Motor neuron (in vitro differentiated cells): ENCODE results near the gene WWOX. TPM values are rescaled to one million over a fixed set of nuclear protein-coding genes. Genes with fewer than 3 reads are reported as not detected.

Experiments
- ATAC-seq, 8 experiments: fragments of 200-7000 bp; cut with Tn5 transposase; replicated peaks in 6 of 8; 2 replicates each; pipeline ENCODE4 v1.8.0; 2021; ENCODE audit warnings: mild to moderate bottlenecking in 8 of 8, moderate library complexity in 8 of 8
- H3K27ac ChIP-seq, 2 donors: fragments of 250-450 bp; sonication (Bioruptor Pico); 2 replicates each; pipeline ENCODE4 v1.9.0; 2021; ENCODE audit warnings: antibody characterized with exemption in 2 of 2, mild to moderate bottlenecking in 2 of 2, moderate library complexity in 1 of 2
- H3K4me1 ChIP-seq, 2 donors: fragments of 250-450 bp; sonication (Bioruptor Pico); replicated peaks in 1 of 2; 2 replicates each; pipeline ENCODE4 v1.6.1; 2021; ENCODE audit warnings: antibody characterized with exemption in 2 of 2, mild to moderate bottlenecking in 2 of 2, moderate library complexity in 1 of 2
- H3K4me3 ChIP-seq, 5 donors: fragments of 250-450 bp; sonication (Bioruptor Pico); 2 replicates each; pipeline ENCODE4 v1.9.0; 2021; ENCODE audit warnings: antibody characterized with exemption in 5 of 5, mild to moderate bottlenecking in 5 of 5, moderate library complexity in 4 of 5
- whole genome bisulfite sequencing, 10 experiments: fragments of 450-650 bp; shearing (Covaris generic); methylation state at CpG; one replicate each; pipeline ENCODE4 v1.0.0; 2022; 5-methylcytosine and 5-hydroxymethylcytosine counted together
- in situ Hi-C, 9 experiments: fragments of 400-800 bp; cut with MboI; loops; one replicate each; pipeline ENCODE4 v1.15.0; 2021; ENCODE audit warnings: low sequenced_read_pairs in 9 of 9, low pct_unique_long_range_greater_than_20kb in 2 of 9; ENCODE audit not compliant: unreplicated experiment in 9 of 9
- total RNA-seq, 8 experiments: library from RNA; unstranded; fragments of 300-600 nt; gene quantifications; 2 replicates each; pipeline versions ENCODE4 v1.2.3 to v1.2.4, GENCODE V29; 2022

Gene WWOX
- total RNA-seq, 8 experiments from 2014 or later = 10.3 to 27.8 (median 12.3) TPM

DNA sequence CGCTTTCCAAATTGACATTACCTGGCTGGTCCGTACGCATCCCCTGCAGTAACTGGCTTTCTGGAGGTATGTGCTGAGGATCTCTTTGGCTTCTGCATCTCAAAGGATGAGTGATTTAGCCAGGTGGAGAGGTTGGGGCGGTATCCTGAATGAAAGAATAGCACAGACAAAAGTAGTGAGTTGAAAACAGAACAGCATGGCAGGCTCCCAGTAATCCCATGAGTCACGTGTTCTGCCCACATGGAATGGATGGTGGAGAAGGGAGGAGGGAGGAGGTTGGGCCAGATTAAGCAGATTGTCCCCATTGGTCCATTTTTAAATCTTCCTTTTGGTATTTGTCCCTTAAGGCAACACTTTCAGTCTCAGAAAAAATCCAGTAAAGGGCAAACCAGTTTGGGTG, 176.0 kb downstream of the WWOX start:
- H3K4me1 ChIP-seq = peaks cover 30 to 37% of the 10 kb centered on the region in 2 donors
- WGBS, 10 experiments = 0 to 100% (median 87%) methylated on average over 1 to 4 of the region's 5 CpGs; no CpG with 5 or more reads in 5 of the 10 experiments
- H3K27ac ChIP-seq = no peak overlapping the region
- no peak for ATAC-seq
- in situ Hi-C loops = no loop called here
- H3K4me3 ChIP-seq = no peak overlapping the region

DNA sequence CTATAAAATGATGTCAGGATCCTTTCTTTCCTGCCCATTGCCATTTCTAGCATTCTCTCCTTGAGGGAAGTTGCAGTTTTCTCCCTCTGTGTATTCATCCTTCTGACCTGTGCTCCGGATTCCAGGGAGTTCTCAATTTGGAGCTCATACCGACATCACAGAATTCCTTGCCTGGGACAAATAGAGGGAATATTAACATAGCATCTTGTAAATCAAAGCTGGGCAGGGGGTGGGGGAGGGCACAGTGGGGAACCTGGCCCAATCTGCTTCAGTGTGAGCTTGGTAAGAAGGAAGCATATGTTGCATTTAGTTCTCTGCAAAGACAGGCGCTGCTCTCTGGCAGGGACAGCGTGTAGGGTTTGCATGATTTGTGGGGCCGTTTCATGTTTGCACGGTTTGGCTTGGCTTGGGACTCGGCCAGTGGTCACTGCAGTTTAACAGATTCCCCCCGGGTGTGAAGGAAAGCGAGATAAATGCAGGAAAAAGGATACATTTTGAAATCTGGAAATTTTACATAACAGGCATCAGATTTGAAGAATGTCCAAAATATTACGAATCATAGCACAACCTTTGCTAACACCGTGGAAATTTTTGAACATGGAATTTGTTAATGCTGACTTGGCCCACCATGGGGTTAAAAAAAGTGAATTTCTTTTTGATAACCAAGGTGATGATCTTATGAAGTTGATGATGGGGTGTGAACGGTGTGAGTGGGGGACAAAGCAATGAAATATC, 178.0 kb downstream of the WWOX start:
- Histone ChIP-seq H3K4me3 (no peak overlapping the region), H3K4me1 (peaks cover 30 to 37% of the 10 kb centered on the region in 2 donors), H3K27ac (no peak overlapping the region)
- peak in 6 of 8 experiments; percentile 41 to 95 (median 81) for ATAC-seq
- 7 to 40% (median 18%) methylated on average over 2 to 11 of the region's 12 CpGs; no CpG with 5 or more reads in 1 of the 10 experiments for WGBS, 10 experiments
- in situ Hi-C loops = no loop called here

DNA sequence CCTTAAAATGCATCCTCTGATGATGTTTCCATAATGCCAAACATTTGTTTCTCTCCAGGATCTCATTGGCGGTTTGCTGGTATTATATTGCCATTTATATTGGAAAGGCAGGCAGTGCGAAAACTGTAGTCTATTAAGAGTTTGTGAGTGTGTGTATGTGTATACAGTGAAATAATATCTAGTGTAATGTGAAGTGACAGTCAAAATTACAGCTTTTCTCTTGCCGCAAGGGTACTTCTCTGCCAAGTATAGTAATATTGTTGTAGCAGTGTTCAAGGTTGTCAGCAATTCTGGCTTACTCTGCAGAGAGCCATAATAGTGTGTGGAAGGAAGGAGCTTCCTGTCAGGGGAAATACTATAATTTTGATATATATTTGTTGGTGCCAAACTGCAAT, 178.6 kb downstream of the WWOX start:
- 60 to 100% (median 78%) methylated on average over 1 to 3 of the region's 3 CpGs; no CpG with 5 or more reads in 3 of the 10 experiments for WGBS, 10 experiments
- Histone ChIP-seq H3K27ac (no peak overlapping the region), H3K4me1 (peaks cover 30 to 37% of the 10 kb centered on the region in 2 donors), H3K4me3 (no peak overlapping the region)
- in situ Hi-C loops = no loop called here
- ATAC-seq = no peak

DNA sequence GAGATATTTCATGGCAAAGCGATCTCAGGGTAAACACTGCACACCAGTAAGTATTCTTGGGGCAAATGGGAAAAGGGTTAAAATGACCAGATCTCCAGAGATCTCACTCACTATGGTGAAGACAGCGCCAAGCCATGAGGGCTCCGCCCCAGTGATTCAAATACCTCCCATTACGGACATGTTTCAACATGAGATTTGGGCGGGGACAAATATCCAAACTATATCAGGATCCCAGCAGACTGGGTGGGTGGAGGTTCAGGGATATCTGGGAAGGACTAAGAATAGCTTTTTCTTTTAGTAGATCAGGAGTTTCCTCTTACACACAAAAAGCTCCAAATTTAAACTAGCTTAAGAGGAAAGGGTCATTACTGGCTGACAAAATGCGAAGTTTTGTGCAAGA, 181.7 kb downstream of the WWOX start:
- Histone ChIP-seq H3K27ac (no peak overlapping the region), H3K4me3 (no peak overlapping the region), H3K4me1 (peaks cover 34 to 44% of the 10 kb centered on the region in 2 donors)
- 33 to 100% (median 73%) methylated on average over 1 to 6 of the region's 6 CpGs; no CpG with 5 or more reads in 1 of the 10 experiments for WGBS, 10 experiments
- ATAC-seq = no peak
- in situ Hi-C loops = no loop called here

DNA sequence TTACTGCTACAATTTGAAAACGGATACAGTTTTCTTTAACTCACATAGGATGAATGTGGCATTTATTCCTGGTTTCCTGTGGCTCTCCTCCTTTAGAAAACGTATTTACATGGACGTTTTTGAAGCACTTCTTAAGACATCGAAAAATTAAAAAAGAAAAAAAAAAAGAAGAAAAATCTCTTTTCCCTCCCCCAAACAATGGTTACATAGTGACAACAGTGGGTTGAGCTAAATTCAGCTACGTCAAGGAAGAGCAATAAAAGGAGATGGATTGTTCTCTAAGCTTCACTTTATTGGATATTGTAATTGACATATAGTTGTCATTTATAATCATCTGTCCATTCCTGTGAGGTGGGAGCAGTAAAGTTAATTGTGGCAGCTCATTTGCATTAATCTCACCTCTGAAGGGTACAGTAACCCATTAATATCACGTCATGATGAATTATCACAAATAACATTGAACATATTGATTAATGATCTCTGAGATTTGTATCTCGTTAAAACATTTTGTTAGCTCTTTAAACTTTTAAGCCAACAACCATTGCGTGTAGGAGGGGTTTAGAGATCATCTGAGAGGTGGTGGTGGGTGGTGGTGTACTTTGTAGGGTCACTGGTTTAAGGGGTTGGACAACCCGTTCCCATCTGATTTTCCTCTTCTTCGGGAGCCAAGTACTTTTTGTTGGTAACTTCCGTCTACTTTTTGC, 184.2 kb downstream of the WWOX start:
- no peak overlapping the region for H3K27ac ChIP-seq
- no peak for ATAC-seq
- WGBS, 10 experiments = 31 to 87% (median 79%) methylated on average over 1 to 11 of the region's 11 CpGs
- in situ Hi-C loops = no loop called here
- no peak overlapping the region for H3K4me3 ChIP-seq
- H3K4me1 ChIP-seq = peaks cover 26 to 38% of the 10 kb centered on the region in 2 donors

DNA sequence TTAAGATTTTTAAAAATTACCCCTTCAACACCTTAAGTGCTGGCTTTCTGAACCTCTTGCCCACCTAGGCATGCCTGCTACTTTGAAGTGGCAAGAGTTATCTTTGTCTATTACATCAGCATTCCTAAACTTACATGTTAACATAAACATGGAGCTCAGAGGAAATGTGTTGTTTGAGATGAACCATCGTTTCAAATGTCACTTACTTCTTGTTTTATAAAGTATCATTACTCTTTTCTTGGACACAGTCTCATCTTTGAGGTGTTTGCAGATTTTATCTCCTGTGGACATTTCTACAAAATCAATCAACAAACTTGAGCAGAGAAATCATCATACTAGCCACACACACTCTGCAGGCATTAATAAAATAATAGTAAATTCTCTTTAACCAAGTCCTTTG, 184.9 kb downstream of the WWOX start:
- no peak for ATAC-seq
- no peak overlapping the region for H3K4me3 ChIP-seq
- H3K27ac ChIP-seq = no peak overlapping the region
- peaks cover 29 to 38% of the 10 kb centered on the region in 2 donors for H3K4me1 ChIP-seq
- in situ Hi-C loops = no loop called here
- 38 to 100% (median 86%) methylated on average over 1 of the region's 1 CpG; no CpG with 5 or more reads in 4 of the 10 experiments for WGBS, 10 experiments

DNA sequence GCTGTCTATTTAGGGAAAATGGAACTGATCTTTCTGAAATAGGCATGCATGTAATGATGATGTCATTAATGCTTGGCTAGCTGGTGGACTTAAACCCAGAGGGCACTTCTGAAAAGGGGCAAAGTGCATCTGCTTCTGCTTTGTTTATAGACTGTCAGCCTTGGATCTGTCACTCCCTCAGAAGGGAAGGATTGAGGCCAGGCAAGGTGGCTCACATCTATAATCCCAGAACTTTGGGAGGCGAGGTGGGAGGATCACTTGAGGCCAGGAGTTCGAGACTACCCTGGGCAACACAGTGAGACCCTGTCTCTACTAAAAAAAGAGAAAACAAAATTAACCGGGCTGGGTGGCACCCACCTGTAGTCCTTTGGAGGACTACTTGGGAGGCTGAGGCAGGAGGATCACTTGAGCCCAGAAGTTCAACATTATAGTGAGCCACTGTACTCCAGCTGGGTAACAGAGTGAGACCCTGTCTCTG, 185.5 kb downstream of the WWOX start:
- in situ Hi-C loops = no loop called here
- no peak for ATAC-seq
- H3K4me1 ChIP-seq = peaks cover 25 to 36% of the 10 kb centered on the region in 2 donors
- 16 to 100% (median 67%) methylated on average over 1 to 3 of the region's 3 CpGs; no CpG with 5 or more reads in 5 of the 10 experiments for WGBS, 10 experiments
- H3K27ac ChIP-seq = no peak overlapping the region
- no peak overlapping the region for H3K4me3 ChIP-seq

DNA sequence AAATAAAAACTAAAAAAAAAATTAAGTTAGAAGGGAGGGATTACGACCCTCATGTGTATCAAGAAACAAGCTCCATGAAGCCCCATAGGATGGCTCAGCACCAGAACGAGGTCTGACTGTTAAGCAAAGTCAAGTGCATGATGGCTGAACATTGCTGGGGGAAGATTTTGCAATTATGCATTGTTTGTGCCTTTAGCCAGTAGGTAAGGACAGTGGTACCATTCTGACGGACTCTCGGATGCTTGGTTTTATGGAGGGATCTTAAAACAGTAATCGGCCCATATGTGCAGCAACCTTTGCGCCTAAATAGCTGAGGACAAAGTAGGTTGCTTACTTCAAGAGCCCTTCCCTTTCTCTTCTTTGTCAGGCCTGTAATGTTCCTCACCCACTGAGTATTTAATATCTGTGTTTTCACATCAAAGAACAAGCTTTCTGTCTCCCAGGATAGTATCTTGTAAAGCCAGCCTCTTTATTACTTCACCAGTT, 186.0 kb downstream of the WWOX start:
- no peak overlapping the region for H3K4me3 ChIP-seq
- in situ Hi-C loops = no loop called here
- H3K27ac ChIP-seq = no peak overlapping the region
- no peak for ATAC-seq
- H3K4me1 ChIP-seq = peaks cover 25 to 38% of the 10 kb centered on the region in 2 donors
- WGBS, 10 experiments = 20 to 100% (median 73%) methylated on average over 1 to 6 of the region's 6 CpGs

DNA sequence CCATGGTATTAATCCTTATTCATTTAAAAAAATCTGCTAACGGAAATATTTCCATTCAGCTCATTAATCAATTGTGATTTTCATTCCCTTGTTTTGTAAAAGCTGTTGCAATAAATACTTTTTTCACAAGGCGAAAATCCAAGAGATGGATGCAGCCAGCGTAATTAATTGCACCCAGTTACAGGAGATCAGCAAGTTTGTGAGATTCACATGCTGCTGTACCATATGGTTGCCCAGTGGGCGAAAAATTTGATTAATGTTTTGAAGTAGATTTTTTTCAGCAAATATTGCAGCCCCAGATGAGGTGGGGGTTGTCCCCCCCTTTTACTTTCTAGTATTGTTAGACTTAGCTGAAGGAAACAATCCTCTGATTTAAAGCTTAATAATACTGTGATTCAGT, 186.6 kb downstream of the WWOX start:
- no peak overlapping the region for H3K27ac ChIP-seq
- in situ Hi-C loops = no loop called here
- no peak overlapping the region for H3K4me3 ChIP-seq
- peaks cover 25 to 41% of the 10 kb centered on the region in 2 donors for H3K4me1 ChIP-seq
- 8 to 100% (median 73%) methylated on average over 1 to 4 of the region's 4 CpGs; no CpG with 5 or more reads in 1 of the 10 experiments for WGBS, 10 experiments
- peak in 1 of 8 experiments; percentile 36 for ATAC-seq

DNA sequence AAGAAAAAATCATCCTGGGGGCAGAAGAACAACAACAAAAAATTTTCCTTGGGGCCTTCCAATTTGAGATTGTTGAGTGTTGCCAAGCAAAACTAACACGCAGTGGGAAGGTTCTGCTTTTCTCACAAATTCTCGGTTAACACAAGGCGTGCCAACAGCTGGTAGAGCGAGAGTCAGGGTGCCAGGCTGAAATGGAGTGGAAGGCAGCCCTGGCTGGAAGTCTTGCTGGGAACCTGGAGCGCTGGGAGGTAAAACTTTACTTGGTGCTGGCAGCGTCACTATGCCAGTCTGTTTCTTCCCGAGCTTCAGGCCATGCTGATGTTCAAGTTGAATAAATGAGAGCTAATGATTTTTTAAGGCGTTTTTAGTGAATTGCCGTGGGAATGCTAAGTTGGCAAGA, 189.4 kb downstream of the WWOX start:
- in situ Hi-C loops = no loop called here
- H3K4me3 ChIP-seq = no peak overlapping the region
- no peak overlapping the region for H3K27ac ChIP-seq
- 72 to 93% (median 83%) methylated on average over 1 to 9 of the region's 9 CpGs for WGBS, 10 experiments
- ATAC-seq = no peak
- H3K4me1 ChIP-seq = peaks cover 25 to 41% of the 10 kb centered on the region in 2 donors

DNA sequence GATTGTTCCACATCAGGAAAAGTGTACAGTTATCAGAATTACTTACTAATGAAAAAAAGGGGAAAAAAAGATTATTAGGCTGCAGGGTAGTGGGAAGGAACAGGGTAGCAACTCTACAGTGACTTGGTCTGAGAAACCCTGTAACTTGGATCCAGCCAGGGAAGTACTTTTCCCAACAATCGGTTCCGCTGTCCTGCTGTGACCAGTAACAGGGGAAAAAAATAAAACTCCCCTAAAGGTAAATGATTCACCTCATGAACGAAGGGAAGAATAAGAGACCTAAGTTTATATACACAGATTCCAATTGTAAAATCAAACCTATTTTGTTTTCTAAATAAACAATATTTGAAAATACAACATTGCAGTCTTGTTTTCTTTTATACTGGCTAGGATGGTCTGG, 189.9 kb downstream of the WWOX start:
- in situ Hi-C loops = no loop called here
- WGBS, 10 experiments = 0 to 79% (median 70%) methylated on average over 1 to 3 of the region's 3 CpGs; no CpG with 5 or more reads in 2 of the 10 experiments
- ATAC-seq = no peak
- Histone ChIP-seq H3K4me3 (no peak overlapping the region), H3K4me1 (peaks cover 25 to 41% of the 10 kb centered on the region in 2 donors), H3K27ac (no peak overlapping the region)

DNA sequence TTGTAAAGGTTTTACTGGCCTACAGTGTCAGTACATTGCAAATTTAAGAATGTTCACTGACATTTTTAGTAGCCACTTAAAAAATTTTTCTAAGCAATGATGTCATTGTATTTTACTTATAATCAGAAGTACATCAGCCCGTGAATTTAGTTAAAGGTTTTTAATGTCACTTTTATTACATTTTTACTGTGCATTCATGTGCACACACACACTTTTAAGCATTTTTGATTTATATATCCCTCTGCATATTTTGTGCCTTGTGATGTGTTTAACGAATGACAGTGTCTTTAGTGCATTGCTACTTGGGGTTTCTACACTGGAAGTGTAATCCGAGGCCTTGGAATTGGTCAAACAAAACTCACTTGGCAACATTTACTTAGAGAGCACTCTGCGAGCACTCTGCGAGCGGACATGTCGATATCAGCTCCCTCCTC, 190.4 kb downstream of the WWOX start:
- peaks cover 25 to 41% of the 10 kb centered on the region in 2 donors for H3K4me1 ChIP-seq
- in situ Hi-C loops = no loop called here
- WGBS, 10 experiments = 0 to 90% (median 33%) methylated on average over 1 to 3 of the region's 7 CpGs; no CpG with 5 or more reads in 1 of the 10 experiments
- H3K4me3 ChIP-seq = no peak overlapping the region
- no peak overlapping the region for H3K27ac ChIP-seq
- peak in 4 of 8 experiments; percentile 24 to 63 (median 28) for ATAC-seq

DNA sequence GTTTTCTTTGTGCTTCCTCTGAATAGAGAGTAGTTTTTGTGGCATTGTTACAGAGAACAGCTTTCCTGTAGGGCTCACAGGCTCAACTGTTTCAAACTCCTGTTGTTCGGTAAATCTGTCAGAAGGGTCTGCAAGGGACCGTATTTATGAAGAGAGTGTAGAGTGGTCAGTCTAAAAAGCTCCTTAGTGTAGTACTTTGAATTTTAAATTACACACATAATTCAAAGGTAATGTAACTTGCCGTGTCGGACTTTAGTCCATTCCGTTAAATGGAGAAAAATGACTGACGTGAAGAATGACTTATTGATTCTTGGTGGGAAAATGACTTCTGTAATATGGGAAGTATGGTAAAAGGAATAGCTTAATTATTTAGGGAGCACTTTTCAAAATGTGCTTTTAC, 190.9 kb downstream of the WWOX start:
- peak in 5 of 8 experiments; percentile 72 to 88 (median 86) for ATAC-seq
- in situ Hi-C loops = no loop called here

More for the DNA sequence above, 190.9 kb downstream of the WWOX start:
- Histone ChIP-seq H3K27ac (no peak overlapping the region), H3K4me1 (peaks cover 25 to 41% of the 10 kb centered on the region in 2 donors), H3K4me3 (peak overlapping the region in 1 of 5 donors; percentile 15)
- WGBS, 10 experiments = 0 to 100% (median 13%) methylated on average over 3 to 6 of the region's 6 CpGs; no CpG with 5 or more reads in 1 of the 10 experiments
